Measurements from ENCODE around the gene TTC13.

GRCh38 chr1:230900984-230901383, 77.7 kb downstream of the TTC13 start:
- no peak for TF ChIP-seq EZH2 (IDR thresholded peaks at IDR 0.05)
- TF ChIP-seq, protein P1, sequence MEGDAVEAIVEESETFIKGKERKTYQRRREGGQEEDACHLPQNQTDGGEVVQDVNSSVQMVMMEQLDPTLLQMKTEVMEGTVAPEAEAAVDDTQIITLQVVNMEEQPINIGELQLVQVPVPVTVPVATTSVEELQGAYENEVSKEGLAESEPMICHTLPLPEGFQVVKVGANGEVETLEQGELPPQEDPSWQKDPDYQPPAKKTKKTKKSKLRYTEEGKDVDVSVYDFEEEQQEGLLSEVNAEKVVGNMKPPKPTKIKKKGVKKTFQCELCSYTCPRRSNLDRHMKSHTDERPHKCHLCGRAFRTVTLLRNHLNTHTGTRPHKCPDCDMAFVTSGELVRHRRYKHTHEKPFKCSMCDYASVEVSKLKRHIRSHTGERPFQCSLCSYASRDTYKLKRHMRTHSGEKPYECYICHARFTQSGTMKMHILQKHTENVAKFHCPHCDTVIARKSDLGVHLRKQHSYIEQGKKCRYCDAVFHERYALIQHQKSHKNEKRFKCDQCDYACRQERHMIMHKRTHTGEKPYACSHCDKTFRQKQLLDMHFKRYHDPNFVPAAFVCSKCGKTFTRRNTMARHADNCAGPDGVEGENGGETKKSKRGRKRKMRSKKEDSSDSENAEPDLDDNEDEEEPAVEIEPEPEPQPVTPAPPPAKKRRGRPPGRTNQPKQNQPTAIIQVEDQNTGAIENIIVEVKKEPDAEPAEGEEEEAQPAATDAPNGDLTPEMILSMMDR (IDR thresholded peaks at IDR 0.05): no peak
